HG02678 (cell line): ENCODE measurements around the gene BICC1.

Source experiments
- ATAC-seq: cut with Tn5 transposase; IDR thresholded peaks from one replicate; pipeline ENCODE4 v1.9.1; 2021; ENCODE audit warnings: mild to moderate bottlenecking, moderate library complexity; ENCODE audit not compliant: unreplicated experiment

The BICC1 gene

GRCh38 chr10:58734116-58734515 is 221.4 kb downstream of the BICC1 start:
- no peak for ATAC-seq

DNA sequence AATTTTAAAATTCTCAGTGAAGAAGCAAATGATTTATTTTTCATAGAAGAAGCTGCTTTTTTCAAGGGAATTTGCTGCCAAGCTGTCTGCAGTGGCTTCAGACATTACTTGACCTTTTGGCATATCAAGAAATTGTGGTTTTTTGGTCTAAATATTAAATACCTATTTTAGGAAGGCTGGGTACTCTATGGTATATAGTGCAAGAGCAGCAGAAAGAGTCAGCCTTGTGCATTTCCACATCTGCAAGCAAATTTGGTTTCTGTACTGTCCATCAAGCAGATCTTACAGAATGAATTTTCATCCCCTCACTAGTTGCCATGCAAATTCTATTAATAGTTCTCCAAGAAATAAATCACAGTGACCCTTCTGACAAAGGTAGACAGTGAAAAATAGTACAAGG is 222.0 kb downstream of the BICC1 start:
- ATAC-seq = no peak

DNA sequence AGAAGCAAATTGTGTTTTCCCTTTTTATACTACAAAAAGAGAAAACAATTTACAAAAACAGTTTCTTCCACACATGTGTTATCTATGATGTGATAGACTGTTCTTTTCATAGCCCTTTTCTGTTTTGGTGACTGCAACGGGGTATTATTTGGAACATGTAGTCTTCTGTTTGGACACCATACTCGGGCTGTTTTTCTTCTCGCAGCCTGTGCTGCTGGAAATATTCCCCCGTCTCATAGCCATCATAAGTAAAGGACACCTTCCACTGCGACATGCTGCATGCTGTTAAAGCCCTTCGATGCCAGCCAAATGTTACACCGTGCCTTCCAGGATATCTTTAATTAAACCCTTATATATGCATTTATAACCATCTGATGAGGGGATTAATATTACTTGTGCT is 222.4 kb downstream of the BICC1 start:
- ATAC-seq = no peak

- no peak for ATAC-seq
These were observed 228.1 kb downstream of the BICC1 start for GRCh38 chr10:58740620-58741369.

DNA sequence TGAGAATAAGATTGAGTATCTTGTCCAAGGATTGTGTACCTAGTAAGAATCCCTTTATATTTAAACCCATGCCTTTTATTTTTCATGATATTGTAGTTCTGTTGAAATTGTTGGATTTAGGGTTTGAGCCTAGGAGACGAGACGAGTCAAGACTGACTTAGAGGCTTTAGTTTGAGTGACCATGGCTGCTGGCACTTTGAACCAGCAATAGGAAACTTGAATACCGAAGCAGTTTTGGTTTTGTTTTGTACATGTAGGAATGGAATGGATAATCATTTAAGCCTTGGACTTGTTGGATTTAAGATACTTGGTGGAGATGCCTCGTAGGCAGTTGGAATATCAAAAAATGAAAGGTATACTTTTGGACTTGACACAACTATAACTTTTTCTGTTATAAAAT is 229.0 kb downstream of the BICC1 start:
- ATAC-seq = no peak

- no peak for ATAC-seq
These were observed 229.5 kb downstream of the BICC1 start for GRCh38 chr10:58742141-58742540.

- ATAC-seq = no peak
These were observed 230.9 kb downstream of the BICC1 start for GRCh38 chr10:58743466-58744115.

DNA sequence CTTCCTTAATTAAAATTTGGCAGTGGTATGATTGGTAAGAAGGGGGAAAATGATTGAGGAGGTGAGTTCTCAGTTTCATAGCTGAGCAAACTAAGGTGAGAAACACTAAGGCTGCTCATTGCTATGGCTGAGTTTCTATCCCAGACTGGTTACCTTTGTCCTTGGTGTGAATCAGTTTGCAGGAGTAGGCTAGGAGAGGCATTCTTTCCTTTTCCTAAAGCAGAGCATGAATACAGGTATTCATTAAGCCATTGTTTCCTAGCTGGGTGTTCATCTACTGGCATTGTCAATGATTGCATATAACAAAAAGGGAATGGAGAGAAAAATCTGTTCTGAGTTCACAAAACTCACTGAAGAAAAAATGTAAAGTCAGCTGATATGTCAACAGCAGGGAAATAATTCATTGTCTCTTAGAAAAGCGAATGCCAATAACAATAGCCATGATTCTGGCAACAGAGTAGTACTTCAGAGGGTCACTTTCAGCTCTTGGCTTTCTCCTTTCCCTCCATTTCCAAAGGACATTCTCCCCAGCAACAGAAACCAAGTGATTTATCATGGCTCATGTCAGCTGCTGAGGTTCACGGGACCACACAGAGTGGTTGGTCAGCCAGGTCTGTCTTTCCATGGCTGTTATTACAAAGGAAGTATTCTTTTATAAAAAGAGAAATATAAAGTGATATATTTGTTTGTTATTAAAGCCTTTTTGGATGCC is 234.0 kb downstream of the BICC1 start:
- no peak for ATAC-seq

GRCh38 chr10:58747687-58748086 is 235.0 kb downstream of the BICC1 start:
- ATAC-seq = no peak

DNA sequence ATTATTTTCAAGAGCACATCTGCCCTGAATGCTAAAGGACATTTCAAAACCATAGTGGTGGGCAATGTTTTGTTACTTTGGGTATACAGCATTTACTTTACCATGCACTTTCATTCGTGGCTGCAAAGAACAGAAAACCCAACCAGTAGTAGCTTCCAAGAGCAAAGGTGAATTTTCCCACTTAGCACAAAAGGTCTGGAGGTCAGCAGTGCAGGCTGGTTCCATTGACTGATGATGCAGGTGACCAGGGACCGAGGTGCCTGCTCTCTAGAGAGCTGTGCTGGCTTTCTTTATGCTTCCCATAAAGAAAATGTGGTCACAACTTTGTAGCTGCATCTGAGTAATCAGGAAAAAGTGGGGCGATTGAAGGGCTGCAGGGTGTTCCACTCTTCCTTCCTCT is 240.0 kb downstream of the BICC1 start:
- ATAC-seq = no peak

GRCh38 chr10:58753425-58753824 is 240.8 kb downstream of the BICC1 start:
- ATAC-seq = no peak

- ATAC-seq = no peak
These were observed 242.0 kb downstream of the BICC1 start for GRCh38 chr10:58754469-58755339.

GRCh38 chr10:58755340-58755610 is 242.6 kb downstream of the BICC1 start:
- ATAC-seq = no peak

DNA sequence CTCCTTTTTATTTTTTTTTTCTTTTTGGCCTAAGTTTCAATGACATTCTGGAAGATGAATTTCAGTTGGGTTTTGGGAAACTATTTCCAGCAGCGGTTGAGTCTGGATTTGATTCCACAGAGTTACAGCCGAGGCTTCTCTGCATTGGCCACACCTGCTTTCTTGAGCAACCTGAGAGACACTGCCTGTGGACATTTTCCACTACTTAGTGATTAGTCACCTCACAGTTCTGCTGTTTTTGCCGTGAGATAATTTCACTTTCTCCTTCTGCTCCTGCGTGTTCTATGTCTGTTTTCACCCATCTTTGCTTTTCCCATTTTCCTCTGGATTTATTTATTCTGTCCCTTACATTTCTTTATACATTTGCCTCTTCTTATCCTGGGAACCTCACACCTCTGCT is 243.0 kb downstream of the BICC1 start:
- ATAC-seq = no peak

- ATAC-seq = no peak
These were observed 243.6 kb downstream of the BICC1 start for GRCh38 chr10:58756130-58756719.

DNA sequence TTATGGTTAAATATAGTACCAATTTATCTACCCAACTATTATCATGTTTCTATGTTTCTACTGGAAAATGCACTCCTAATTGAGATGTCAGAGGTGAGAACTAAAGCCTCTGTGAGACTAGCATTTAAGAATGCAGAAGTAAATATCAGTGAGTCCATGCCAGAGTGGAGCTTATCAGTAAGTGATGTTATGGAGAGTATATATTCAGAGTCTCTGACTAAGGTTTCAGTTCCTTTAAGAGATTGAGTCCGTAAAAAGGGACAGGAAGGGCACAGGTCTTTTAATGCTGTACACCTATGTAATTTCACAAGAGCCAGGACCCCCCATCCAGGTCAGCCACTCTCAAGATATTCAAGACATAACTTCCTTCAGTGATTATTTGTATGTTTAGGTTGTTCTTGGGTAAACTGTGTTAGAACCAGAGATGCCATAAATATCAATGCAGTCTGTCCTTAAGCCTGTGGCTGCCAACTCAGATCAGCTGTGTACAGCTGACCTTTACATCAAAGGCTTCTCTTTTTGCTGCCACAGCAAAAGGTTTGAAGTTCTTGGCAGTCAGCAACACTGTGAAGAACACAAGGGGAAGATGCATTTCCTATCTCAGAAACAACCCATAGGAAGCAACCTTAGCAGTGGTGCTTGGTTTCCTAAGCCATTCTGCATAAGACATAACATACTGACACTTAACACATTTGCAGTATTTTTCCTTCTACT is 244.8 kb downstream of the BICC1 start:
- ATAC-seq = no peak

GRCh38 chr10:58758321-58758720 is 245.6 kb downstream of the BICC1 start:
- no peak for ATAC-seq

DNA sequence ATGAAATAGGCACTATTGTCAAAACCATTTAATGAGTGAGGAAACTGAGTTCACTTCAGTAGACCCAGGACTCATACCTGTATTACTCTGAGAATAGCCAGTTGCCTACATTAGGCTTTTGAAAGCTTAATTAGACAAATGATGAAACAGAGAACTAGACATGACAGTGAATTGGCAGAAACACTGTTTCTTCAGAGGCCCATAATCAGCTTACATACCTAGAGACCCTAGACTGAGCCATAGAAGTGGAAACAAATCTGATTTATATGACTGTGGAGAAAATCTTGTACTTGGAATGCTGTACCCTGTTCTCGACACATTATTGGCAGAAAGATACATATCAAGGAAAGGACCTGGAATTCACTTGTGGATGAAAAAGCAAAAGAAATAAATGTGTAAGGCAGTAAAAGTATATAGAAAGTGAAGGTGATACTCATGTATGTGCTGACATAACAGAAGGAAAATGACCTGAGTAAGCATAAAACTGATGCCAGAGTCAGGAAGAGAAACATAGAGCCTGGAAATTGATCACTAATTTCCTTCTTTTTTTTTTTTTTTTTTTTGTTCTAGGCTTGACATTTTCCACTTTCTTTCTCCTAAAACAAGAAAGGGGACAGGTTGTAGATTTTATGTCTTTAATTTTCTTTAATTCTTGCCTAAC is 251.5 kb downstream of the BICC1 start:
- ATAC-seq = no peak

DNA sequence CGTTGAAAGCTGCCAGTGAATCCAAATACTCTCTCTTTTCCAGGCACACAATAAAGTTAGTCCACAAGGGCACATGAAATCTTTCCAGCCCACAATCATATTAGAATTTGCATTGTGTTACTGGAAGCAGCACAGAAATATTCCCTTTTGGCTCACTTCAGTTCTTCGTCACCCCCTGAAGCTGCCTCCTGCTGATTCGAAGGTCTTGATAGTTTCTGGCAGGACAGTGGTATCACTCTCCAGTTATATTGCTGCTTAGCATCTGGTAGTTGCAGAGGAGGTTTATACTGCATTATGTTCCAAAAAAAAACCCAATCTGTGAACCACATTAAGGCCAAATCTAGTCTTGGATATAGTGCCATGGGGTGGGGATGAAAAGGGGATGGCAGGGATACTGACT is 253.2 kb downstream of the BICC1 start:
- ATAC-seq = no peak

GRCh38 chr10:58767652-58768051 is 255.0 kb downstream of the BICC1 start:
- ATAC-seq = no peak
